Measurements from ENCODE around the gene BOC. TPM values are rescaled to one million over a fixed set of nuclear protein-coding genes. Genes with fewer than 3 reads are reported as not detected.

Gene BOC
- total RNA-seq, 4 donors from 2014 or later, result 75.6 to 159 (median 105) TPM

- H3K27me3 ChIP-seq, result no peaks in the 10 kb centered on the region
- no peaks in the 10 kb centered on the region for H3K9me3 ChIP-seq
- TF ChIP-seq POLR2AphosphoS5 (IDR thresholded peaks at IDR 0.05), result no peak
- no peak for TF ChIP-seq CTCF (IDR thresholded peaks at IDR 0.05)
- TF ChIP-seq POLR2A (IDR thresholded peaks at IDR 0.05), result no peak
- H3K4me3 ChIP-seq, result no peak overlapping the region
- no peak for DNase-seq (ENCODE audit: low spot score in 2 of 2)
- H3K27ac ChIP-seq, result peak overlapping the region; percentile 62
- 33% methylated on average over 7 of the region's 7 CpGs for WGBS
- no peaks in the 10 kb centered on the region for H3K36me3 ChIP-seq
- H3K4me1 ChIP-seq, result peaks cover 50% of the 10 kb centered on the region
These were observed 30.1 kb downstream of the BOC start for GRCh38 chr3:113241292-113242095.

GRCh38 chr3:113242096-113242581 is 30.8 kb downstream of the BOC start:
- DNase-seq (ENCODE audit: low spot score in 2 of 2), result no peak
- Histone ChIP-seq H3K4me1 (peaks cover 56% of the 10 kb centered on the region), H3K27me3 (no peaks in the 10 kb centered on the region), H3K36me3 (no peaks in the 10 kb centered on the region), H3K4me3 (no peak overlapping the region), H3K9me3 (no peaks in the 10 kb centered on the region), H3K27ac (peak overlapping the region; percentile 62)
- TF ChIP-seq EP300 (IDR thresholded peaks at IDR 0.05) (no peak), CTCF (IDR thresholded peaks at IDR 0.05) (no peak)
- 24% methylated on average over 7 of the region's 7 CpGs for WGBS

- no peak for TF ChIP-seq CTCF (IDR thresholded peaks at IDR 0.05)
- no peak for TF ChIP-seq POLR2A (IDR thresholded peaks at IDR 0.05)
- no peak for TF ChIP-seq EP300 (IDR thresholded peaks at IDR 0.05)
- peaks cover 66% of the 10 kb centered on the region for H3K4me1 ChIP-seq
- peak overlapping the region; percentile 62 for H3K27ac ChIP-seq
These were observed 31.7 kb downstream of the BOC start for GRCh38 chr3:113243071-113243470.

GRCh38 chr3:113243846-113244245 is 32.5 kb downstream of the BOC start:
- H3K36me3 ChIP-seq, result no peaks in the 10 kb centered on the region
- H3K4me3 ChIP-seq, result no peak overlapping the region
- WGBS, result 82% methylated on average over 3 of the region's 3 CpGs
- H3K27ac ChIP-seq, result peak overlapping the region; percentile 2
- no peaks in the 10 kb centered on the region for H3K27me3 ChIP-seq
- no peaks in the 10 kb centered on the region for H3K9me3 ChIP-seq
- DNase-seq (ENCODE audit: low spot score in 2 of 2), result no peak
- peaks cover 73% of the 10 kb centered on the region for H3K4me1 ChIP-seq
- no peak for TF ChIP-seq EP300 (IDR thresholded peaks at IDR 0.05)
- no peak for TF ChIP-seq POLR2A (IDR thresholded peaks at IDR 0.05)
- TF ChIP-seq CTCF (IDR thresholded peaks at IDR 0.05), result no peak
- no peak for TF ChIP-seq POLR2AphosphoS5 (IDR thresholded peaks at IDR 0.05)

More at GRCh38 chr3:113243071-113243470, 31.7 kb downstream of the BOC start:
- Histone ChIP-seq H3K4me3 (no peak overlapping the region), H3K9me3 (no peaks in the 10 kb centered on the region), H3K36me3 (no peaks in the 10 kb centered on the region), H3K27me3 (no peaks in the 10 kb centered on the region)
- no peak for DNase-seq (ENCODE audit: low spot score in 2 of 2)
- 55% methylated on average over 2 of the region's 2 CpGs for WGBS

GRCh38 chr3:113245761-113246161 is 34.4 kb downstream of the BOC start:
- peaks cover 11% of the 10 kb centered on the region for H3K36me3 ChIP-seq
- no peaks in the 10 kb centered on the region for H3K9me3 ChIP-seq
- 28% methylated on average over 5 of the region's 5 CpGs for WGBS
- peaks cover 75% of the 10 kb centered on the region for H3K4me1 ChIP-seq
- no peaks in the 10 kb centered on the region for H3K27me3 ChIP-seq
- no peak for TF ChIP-seq EP300 (IDR thresholded peaks at IDR 0.05)
- TF ChIP-seq POLR2A (IDR thresholded peaks at IDR 0.05), result no peak
- no peak for TF ChIP-seq CTCF (IDR thresholded peaks at IDR 0.05)
- no peak for TF ChIP-seq POLR2AphosphoS5 (IDR thresholded peaks at IDR 0.05)
- H3K4me3 ChIP-seq, result no peak overlapping the region
- peak overlapping the region; percentile 92 for H3K27ac ChIP-seq
- no peak for DNase-seq (ENCODE audit: low spot score in 2 of 2)
